Activated naive CD4-positive, alpha-beta T cell treated with anti-CD3 and anti-CD28 coated beads, Interleukin-2, amount 50 U/mL, for 72 hours (primary cell): ENCODE data around the gene RPL39L. TPM values are rescaled to one million over a fixed set of nuclear protein-coding genes. Genes with fewer than 3 reads are reported as not detected.
A peak's percentile ranks its signal among the peaks of the same experiment; 100 is the strongest.
"Not testable (repeated sequence)": the region's sequence is repeated elsewhere in the genome, so short reads cannot be mapped to it uniquely, and the experiment has no call there.

Experiments
- ATAC-seq, 2 donors: fragments of 150-1000 bp; cut with Tn5 transposase; 2 replicates each; pipeline ENCODE4 v1.10.0; 2021; ENCODE audit warnings: mild to moderate bottlenecking in 2 of 2, moderate library complexity in 2 of 2
- DNase-seq, 2 donors: peaks; one replicate each; pipeline ENCODE4 v3.0.0; 2021 to 2022; ENCODE audit warnings: low spot score in 2 of 2
- H3K27ac Mint-ChIP-seq, 2 donors: one replicate each; pipeline ENCODE4 v1.8.0; 2022; ENCODE audit warnings: mild to moderate bottlenecking in 2 of 2, mixed read lengths in 2 of 2
- H3K36me3 Mint-ChIP-seq, 2 donors: one replicate each; pipeline ENCODE4 v1.8.0; 2022; ENCODE audit warnings: mixed read lengths in 2 of 2
- H3K9me3 Mint-ChIP-seq, 2 donors: one replicate each; pipeline ENCODE4 v1.8.0; 2022; ENCODE audit warnings: mixed read lengths in 2 of 2
- total RNA-seq, 2 donors: library from RNA; stranded (reverse); gene quantifications; one replicate each; pipeline ENCODE4 v1.2.3, GENCODE V29; 2022

Gene RPL39L
- total RNA-seq = 10 to 100 TPM; 15.5 to 19.3 TPM

DNA sequence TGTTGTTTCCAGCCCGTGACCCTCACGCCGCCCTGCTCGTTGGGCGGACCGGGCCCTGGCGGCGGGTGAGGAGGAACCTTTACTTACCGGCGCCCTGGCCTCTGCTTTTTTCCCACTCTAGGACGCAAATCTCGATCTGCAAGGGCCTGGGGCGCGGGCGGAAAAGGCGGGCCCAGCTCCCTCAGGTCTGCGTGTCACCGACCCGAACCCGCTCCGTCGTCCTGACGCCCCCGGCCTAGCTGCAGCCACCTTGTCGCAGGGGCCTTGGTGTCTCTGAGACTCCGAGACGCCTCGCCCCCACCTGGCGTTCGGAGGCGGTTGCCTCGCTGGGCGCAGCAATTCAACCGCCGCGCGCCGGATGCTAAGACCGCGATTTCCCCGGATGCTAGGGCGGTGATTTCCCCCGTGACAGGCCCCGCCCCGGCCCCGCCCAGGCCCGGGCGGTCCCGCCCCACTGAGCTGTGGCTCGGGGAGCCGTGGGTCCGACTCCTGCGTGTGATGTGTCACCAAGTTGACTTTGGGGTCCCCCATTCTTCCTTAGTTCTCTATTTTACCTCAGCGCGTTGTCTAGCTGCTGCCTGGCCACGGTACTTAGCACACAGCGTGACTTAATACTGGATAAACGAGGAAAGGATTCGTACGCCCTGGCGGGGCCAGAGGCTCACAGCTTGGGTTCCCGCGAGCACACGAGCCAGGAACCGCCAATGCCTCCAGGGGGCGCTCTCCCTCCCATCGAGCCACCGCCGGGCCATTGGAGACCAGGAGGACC, at the start of gene RPL39L:
Gene RPL39L, minus strand, starts transcription at position 371 of the 769 bp plus-strand sequence. CDS start 18,196 bp downstream, outside the sequence.
- Mint-ChIP-seq H3K27ac (peak within 1 kb of the TSS; percentile 91 to 94), H3K36me3 (peaks cover 22 to 55% of the 10 kb centered on the region in 2 donors), H3K9me3 (peaks cover 14 to 25% of the 10 kb centered on the region in 2 donors)
- DNase-seq (peak; percentile 94), ATAC-seq (peak; percentile 92 to 98)

DNA sequence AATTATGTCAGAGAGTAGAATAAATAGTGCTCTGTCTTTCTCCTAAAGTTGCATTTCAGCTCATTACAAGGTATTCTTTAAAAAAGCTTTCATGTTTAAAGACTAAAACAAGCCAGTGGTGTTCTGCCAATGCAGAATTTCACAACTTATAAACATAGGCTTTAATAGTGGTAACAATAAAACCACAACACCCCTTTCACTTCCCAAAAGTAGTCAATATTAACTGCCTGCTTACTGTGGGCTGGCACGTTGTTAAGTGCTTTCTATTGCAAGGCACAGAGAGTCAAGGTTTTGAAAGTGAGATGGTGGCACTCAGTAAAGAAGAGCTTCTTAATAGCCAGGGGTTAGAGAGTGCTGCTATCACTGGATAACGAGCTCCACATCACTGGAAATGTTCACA, 49.6 kb upstream of the RPL39L start:
- DNase-seq = no peak
- peaks cover 0 to 4% of the 10 kb centered on the region in 2 donors for H3K9me3 Mint-ChIP-seq
- no peaks in the 10 kb centered on the region for H3K36me3 Mint-ChIP-seq
- ATAC-seq = no peak
- no peak overlapping the region for H3K27ac Mint-ChIP-seq

DNA sequence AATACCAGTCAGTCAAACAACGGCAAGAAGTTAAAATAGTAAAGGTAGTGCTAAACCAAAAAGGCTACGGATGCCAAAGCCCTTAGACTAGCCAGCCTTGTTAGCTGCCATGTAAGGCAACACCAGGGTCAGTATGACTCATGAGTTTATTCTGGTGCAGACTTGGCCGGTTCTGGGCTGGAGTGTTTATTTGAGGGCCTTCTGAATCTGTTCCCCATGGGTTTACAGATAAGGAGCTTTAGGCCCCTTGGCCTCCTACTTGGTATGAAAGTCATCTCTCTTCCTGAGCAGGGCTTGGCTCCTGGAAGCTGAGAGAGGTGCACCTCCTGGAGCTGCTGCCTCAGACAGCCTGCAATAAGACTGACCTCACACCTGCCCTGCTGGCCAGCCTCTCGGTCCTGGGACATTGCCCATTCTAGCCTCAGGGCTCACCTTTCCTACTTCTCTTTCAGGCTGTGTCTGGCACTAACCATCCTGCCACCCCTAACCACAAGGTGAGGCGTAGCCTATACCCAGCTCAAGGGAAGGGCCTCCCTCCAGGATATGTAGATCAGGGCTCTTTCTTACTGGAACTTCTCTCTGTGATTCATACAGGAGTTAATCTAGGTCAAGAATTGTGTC, 47.6 kb upstream of the RPL39L start:
- Mint-ChIP-seq H3K36me3 (no peaks in the 10 kb centered on the region), H3K9me3 (no peaks in the 10 kb centered on the region), H3K27ac (no peak overlapping the region)
- no peak for DNase-seq
- peak in 1 of 2 donors; percentile 41 for ATAC-seq

DNA sequence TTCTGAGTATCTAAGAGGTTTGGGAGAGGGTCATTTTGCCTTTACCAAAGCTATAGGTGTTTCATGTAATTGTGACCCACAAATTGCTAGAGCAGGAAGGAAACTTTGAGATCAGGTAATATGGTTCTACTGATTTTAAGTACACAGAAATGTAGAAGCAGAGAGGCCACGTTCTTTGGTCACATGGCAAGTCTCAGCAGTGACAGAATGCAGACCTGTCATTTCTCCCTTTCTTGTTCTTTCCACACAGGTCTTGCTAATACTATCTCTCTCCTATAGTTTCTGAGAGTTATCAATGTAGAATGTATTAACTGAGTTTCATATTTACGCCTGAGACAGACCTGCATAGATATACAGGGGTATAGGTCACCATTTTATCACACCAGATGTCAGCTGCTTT, 47.1 kb upstream of the RPL39L start:
- H3K9me3 Mint-ChIP-seq = no peaks in the 10 kb centered on the region
- no peak for DNase-seq
- ATAC-seq = no peak
- H3K36me3 Mint-ChIP-seq = no peaks in the 10 kb centered on the region
- no peak overlapping the region for H3K27ac Mint-ChIP-seq

DNA sequence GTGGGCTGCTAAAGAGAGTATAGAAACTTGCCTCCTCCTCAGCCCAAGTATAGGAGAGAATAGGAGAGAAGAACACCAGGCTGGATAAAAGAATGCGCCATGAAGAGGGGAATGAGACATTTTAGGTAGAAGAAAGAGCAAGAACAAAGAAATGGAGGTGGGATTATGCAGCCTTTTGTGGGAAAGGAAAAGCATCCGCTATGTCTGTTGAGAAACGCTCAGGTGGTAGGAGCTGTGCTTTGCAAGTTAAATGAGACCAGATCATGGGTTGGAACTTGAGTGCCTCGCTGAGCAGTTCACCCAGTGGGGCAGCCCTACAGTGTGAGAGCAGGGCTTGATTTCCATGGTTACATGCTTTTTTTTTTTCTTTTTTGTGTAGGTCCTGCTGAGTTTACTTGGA, 46.5 kb upstream of the RPL39L start:
- ATAC-seq (no peak), DNase-seq (no peak)
- Mint-ChIP-seq H3K27ac (no peak overlapping the region), H3K36me3 (no peaks in the 10 kb centered on the region), H3K9me3 (no peaks in the 10 kb centered on the region)

DNA sequence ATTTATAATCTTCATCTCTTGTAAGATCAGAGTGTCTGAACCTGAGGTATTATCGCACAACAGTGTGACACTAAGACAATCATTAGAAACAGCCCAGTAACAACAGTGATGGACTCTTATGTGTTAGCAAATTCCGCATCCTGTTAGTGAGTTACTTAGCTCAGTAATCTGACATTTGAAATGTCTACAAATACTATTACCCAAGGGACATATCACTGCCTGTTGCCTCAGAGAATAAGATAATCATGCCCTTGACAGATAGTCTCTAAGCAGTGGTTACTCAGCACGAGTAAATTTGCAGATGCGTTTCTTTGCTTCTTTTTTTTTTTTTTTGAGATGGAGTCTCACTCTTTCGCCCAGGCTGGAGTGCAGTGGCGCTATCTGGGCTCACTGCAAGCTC, 44.6 kb upstream of the RPL39L start:
- ATAC-seq = no peak
- DNase-seq = no peak
- Mint-ChIP-seq H3K9me3 (no peaks in the 10 kb centered on the region), H3K36me3 (no peaks in the 10 kb centered on the region), H3K27ac (no peak overlapping the region)

DNA sequence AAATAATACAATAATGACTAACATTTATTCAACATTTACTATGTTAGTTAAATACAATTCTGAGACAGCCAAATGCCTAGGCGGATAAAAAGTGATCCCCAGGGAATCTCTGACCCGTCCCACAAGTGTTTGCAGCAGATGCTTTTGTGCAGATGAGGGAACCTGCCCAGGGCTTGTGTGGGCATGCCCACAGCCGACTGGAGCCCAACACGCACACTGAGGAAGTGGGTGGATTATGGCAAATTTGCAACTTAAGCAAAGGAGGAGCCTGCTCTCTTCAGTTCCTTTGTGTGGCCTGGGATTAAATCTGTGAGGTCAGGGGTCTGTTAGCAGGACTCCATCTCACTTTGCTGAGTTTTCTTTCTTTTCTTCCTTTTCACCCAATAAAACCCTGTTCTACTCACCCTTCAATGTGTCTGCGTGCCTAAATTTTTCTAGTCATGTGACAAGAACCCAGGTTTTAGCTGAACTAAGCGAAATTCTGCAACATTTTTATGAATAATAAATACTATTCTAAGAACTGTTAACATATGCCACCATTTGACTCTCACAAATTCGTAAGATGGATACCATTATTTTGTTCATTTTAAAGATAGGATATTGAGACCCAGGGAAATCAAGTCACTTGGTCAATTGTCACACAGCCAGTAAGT, 44.0 kb upstream of the RPL39L start:
- Mint-ChIP-seq H3K27ac (peak overlapping the region in 1 of 2 donors; percentile 80), H3K36me3 (no peaks in the 10 kb centered on the region), H3K9me3 (no peaks in the 10 kb centered on the region)
- no peak for DNase-seq
- ATAC-seq = peak in 1 of 2 donors; percentile 70

DNA sequence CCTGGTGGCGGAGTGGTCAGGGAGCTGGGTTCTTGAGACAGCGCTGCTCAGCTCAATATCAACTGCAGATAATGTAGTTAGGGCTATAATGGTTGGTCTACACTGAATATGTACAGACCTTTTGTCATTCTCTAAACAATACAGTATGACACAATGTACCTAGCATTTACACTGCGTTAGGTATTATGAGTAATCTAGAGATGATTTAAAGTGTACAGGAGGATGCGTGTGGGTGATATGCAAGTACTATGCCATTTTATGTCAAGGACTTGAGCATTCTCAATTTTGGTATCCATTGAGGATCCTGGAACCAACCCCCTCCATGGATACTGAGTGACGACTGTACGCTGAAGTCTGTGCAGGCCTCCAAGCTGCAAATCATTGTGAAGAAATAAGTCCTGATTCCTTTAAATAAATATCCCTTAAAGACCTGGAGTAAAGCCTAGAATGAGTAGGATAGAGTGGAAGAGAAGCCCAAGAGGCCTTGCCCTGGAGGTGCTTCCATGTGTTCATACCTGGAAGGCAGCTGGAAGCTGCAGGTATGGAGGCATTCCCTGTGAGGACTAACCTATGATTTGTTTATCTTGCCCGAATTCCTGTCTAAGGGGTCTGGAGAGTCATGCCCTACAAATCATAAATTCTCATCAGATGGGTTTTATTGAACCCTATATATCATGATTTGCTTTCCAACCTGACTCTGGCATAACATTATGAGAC, 42.3 kb upstream of the RPL39L start:
- Mint-ChIP-seq H3K36me3 (no peaks in the 10 kb centered on the region), H3K27ac (peak overlapping the region in 1 of 2 donors; percentile 44), H3K9me3 (no peaks in the 10 kb centered on the region)
- no peak for ATAC-seq
- DNase-seq = no peak

DNA sequence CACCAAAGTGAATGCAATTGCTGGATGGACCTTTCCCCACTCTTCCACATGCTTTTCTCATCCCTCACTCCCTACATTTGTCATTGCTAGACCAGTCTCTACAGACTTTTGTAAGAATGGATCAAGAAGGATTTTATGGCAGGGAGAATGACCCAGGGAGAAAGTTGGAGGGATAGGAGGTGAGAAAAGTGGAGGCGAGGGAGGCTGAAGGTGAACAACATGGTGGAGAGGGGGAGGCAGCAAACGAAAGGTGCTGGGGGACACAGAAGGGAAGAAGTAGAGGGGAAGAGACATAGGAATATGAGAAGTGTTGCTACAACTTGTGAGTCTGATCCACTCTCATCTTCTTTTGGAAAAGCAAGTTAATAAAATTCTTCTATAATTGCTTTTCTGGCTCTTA, 33.6 kb upstream of the RPL39L start:
- Mint-ChIP-seq H3K36me3 (no peaks in the 10 kb centered on the region), H3K27ac (no peak overlapping the region), H3K9me3 (no peaks in the 10 kb centered on the region)
- ATAC-seq (no peak), DNase-seq (no peak)

DNA sequence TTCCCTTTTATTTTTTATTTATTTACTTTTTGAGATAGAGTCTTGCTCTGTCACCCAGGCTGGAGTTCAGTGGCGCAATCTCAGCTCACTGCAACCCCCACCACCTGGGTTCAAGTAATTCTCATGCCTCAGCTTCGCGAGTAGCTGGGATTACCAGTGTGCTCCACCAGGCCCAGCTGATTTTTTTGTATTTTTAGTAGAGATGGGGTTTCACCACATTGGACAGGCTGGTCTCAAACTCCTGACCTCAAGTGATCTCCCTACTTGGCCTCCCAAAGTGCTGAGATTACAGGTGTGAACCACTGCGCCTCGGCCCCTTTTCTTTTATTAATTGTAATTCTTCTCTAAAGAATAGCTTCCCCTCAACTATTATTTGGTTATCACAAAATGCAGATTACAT, 31.6 kb upstream of the RPL39L start:
- H3K36me3 Mint-ChIP-seq, H3K27ac Mint-ChIP-seq, H3K9me3 Mint-ChIP-seq, ATAC-seq, DNase-seq: not testable (repeated sequence)

DNA sequence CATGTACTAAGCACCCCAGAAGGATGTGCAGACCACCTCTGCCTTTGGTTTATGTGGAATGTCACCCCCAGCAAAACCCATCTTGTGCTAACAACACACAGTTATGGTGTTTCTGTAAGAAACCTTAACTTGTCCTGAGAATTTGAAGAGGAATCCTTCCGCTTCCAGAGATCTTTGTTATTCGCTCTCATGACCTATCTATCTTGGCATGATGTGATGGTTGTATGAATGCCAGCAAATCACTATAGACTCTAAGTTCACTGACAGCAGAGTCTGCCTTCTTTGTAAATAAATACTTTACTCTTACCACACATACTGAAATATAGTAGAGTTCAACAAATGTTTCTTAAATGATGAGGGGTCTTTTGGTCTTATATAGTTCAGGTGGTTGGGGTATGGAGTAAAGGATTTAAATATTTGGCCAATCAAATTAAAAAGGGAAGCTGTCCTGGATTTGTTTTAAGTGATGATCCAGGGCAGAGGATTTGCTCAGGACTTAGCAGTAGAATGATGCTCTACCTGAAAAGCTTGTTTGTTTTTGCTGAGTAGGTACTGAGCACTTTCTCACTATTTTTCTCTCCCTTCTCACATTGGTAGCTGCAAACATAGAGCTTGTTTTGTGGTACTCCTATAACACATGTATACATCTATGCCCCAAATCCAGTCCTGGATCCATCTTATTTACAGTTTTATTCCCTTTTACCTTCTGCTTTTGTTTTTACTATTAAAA, 30.1 kb upstream of the RPL39L start:
- no peak for ATAC-seq
- H3K27ac Mint-ChIP-seq = no peak overlapping the region
- H3K9me3 Mint-ChIP-seq = no peaks in the 10 kb centered on the region
- no peak for DNase-seq
- H3K36me3 Mint-ChIP-seq = no peaks in the 10 kb centered on the region

DNA sequence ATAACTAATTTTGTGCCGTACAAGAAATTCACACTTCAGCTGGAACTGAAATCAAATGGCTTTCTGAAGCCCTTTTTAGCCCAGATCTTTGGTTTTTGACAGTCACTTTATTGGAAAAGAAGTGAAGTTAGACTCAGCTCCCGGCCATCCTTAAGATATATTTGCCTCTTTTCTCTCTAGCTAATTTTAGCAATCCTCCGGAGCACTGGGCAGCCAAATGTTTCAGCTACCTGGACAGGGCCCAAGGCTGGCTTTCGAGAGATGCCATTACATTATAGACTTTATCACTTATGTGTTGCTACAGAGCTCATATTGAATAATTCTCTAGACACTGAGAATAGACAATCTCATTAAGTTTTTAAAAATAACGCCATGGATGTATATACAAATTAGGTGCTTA, 28.5 kb upstream of the RPL39L start:
- Mint-ChIP-seq H3K36me3 (no peaks in the 10 kb centered on the region), H3K9me3 (no peaks in the 10 kb centered on the region), H3K27ac (no peak overlapping the region)
- DNase-seq (no peak), ATAC-seq (no peak)

DNA sequence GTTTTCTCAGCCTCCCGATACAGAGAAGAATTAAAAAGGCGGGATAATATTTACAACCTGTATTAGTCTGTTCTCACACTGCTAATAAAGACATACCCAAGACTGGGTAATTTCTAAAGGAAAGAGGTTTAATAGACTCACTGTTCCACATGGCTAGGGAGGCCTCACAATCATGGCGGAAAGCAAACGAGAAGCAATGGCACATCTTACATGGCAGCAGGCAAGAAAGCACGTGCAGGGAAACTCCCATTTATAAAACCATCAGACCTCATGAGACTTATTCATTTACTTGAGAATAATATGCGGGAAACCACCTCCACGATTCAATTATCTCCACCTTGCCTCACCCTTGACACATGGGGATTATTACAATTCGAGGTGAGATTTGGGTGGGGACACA, 27.5 kb upstream of the RPL39L start:
- Mint-ChIP-seq H3K27ac (no peak overlapping the region), H3K36me3 (no peaks in the 10 kb centered on the region), H3K9me3 (no peaks in the 10 kb centered on the region)
- DNase-seq (no peak), ATAC-seq (no peak)

DNA sequence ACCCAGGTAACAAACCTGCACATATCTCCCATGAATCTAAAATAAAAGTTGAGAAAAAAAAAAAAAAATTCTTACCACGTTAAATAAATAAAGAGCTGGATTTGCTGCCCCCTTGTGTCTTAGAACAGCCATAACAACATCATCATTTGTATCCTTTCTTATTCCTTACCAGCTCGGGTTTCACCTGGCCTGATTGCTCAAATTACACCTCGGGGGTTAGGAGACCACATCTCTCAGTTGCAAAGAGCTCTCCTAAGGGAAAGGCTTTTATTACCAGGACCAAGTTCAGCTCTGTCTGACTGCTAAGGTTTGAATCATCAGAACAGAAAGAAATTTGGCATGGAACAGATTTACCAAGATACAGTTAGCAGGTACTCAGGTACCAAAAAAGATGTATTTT, 25.8 kb upstream of the RPL39L start:
- no peaks in the 10 kb centered on the region for H3K36me3 Mint-ChIP-seq
- ATAC-seq (peak; percentile 54 to 65), DNase-seq (peak in 1 of 2 donors; percentile 22)
- no peaks in the 10 kb centered on the region for H3K9me3 Mint-ChIP-seq
- no peak overlapping the region for H3K27ac Mint-ChIP-seq

DNA sequence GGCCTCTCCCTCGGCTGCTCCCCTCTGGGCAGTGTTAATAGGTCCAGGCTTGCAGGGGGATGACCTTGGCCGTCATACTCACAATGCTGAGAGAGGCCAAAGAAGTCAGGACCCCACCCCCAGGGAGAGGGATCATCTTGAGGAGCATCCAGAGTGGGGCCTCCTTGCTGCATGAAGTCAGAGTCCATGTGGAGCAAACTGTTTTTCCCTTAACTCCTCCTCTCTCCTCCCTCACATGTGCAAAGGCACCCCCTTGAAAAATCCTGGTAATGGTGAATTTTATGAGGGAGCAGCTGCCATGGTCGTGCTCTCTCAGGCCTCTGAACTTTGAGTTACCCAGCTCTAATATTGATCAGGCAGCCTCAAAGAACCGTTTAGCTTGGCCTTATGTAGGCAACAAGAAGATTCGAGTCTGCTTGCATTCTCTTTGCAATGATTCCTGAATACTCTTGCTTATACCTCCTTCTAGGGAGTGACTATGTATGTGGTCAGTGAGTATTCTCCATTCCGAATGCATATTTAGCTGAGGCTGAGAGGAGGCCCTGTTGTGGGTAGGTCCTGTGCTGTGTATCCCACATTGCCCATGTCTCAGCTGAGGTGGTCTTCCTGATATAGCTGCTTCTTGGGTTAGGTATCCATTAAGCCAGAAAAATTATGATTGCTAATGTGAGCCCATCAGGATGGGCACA, 23.1 kb upstream of the RPL39L start:
- Mint-ChIP-seq H3K27ac (peak overlapping the region in 1 of 2 donors; percentile 33), H3K9me3 (peaks cover 0 to 14% of the 10 kb centered on the region in 2 donors), H3K36me3 (peaks cover 6 to 7% of the 10 kb centered on the region in 2 donors)
- DNase-seq = no peak
- ATAC-seq = no peak

DNA sequence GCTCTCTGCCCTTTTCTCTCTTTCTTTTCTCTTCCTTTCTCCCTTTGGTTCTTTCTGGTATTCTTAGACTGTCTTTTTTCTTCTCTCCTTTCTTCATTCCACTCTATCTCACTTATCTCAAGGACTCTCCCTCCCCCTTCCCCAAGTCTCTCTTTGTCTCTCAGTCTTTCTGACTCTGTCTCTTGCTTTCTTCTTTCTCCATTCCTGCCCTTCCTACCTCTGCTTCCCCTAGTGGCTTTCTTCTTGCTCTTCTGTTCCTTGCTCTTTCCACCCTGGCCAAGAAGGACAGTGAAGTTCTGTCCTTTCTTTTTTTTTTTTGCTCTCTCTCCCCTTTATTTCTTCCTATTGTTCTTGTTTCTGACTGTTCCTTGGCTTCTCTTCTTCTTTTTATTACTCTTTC, 22.3 kb upstream of the RPL39L start:
- Mint-ChIP-seq H3K36me3 (peaks cover 6 to 7% of the 10 kb centered on the region in 2 donors), H3K9me3 (peaks cover 0 to 14% of the 10 kb centered on the region in 2 donors), H3K27ac (peak overlapping the region; percentile 1 to 33)
- DNase-seq = no peak
- ATAC-seq = no peak
